ENCODE results near the gene GCM1. TPM values are rescaled to one million over a fixed set of nuclear protein-coding genes. Genes with fewer than 3 reads are reported as not detected.

GCM1 gene
- total RNA-seq, 1 donor from 2014 or later: not detected

GRCh38 chr6:53151676-53152075 is 3.0 kb upstream of the GCM1 start:
- ATAC-seq: no peak

- no peak for ATAC-seq
Measured at GRCh38 chr6:53144802-53145201, 3.8 kb downstream of the GCM1 start.

GRCh38 chr6:53143710-53144109 is 4.9 kb downstream of the GCM1 start:
- no peak for ATAC-seq

GRCh38 chr6:53142810-53143209 is 5.8 kb downstream of the GCM1 start:
- ATAC-seq: no peak

- ATAC-seq: no peak
Measured at GRCh38 chr6:53139841-53140413, 8.7 kb downstream of the GCM1 start.

- no peak for ATAC-seq
Measured at GRCh38 chr6:53136000-53136609, 12.5 kb downstream of the GCM1 start.

GRCh38 chr6:53134601-53135235 is 13.9 kb downstream of the GCM1 start:
- ATAC-seq: no peak

GRCh38 chr6:53133961-53134360 is 14.7 kb downstream of the GCM1 start:
- ATAC-seq: no peak

- peak; percentile 15 for ATAC-seq
Measured at GRCh38 chr6:53130569-53131290, 17.9 kb downstream of the GCM1 start.

- ATAC-seq: peak; percentile 63
Measured at GRCh38 chr6:53128842-53129241, 19.8 kb downstream of the GCM1 start.

GRCh38 chr6:53125276-53125675 is 23.4 kb downstream of the GCM1 start:
- no peak for ATAC-seq

- ATAC-seq: peak; percentile 46
Measured at GRCh38 chr6:53124131-53124800, 24.4 kb downstream of the GCM1 start.

GRCh38 chr6:53119772-53120409 is 28.8 kb downstream of the GCM1 start:
- peak; percentile 28 for ATAC-seq

- no peak for ATAC-seq
Measured at GRCh38 chr6:53119349-53119748, 29.3 kb downstream of the GCM1 start.

- no peak for ATAC-seq
Measured at GRCh38 chr6:53115741-53116140, 32.9 kb downstream of the GCM1 start.

- no peak for ATAC-seq
Measured at GRCh38 chr6:53115113-53115512, 33.5 kb downstream of the GCM1 start.

- ATAC-seq: no peak
Measured at GRCh38 chr6:53113742-53114141, 34.9 kb downstream of the GCM1 start.

GRCh38 chr6:53112871-53113270 is 35.8 kb downstream of the GCM1 start:
- peak; percentile 6 for ATAC-seq

GRCh38 chr6:53112404-53112803 is 36.2 kb downstream of the GCM1 start:
- peak; percentile 86 for ATAC-seq

GRCh38 chr6:53111865-53112264 is 36.8 kb downstream of the GCM1 start:
- ATAC-seq: no peak

GRCh38 chr6:53109612-53110011 is 39.0 kb downstream of the GCM1 start:
- no peak for ATAC-seq

- ATAC-seq: no peak
Measured at GRCh38 chr6:53107091-53107490, 41.5 kb downstream of the GCM1 start.

- no peak for ATAC-seq
Measured at GRCh38 chr6:53104916-53105315, 43.7 kb downstream of the GCM1 start.

All from esophagus mucosa (tissue), 1 donor.